GM19035 (cell line): Measurements from ENCODE around the gene CFAP20DC.
"Not testable (repeated sequence)": the region's sequence is repeated elsewhere in the genome, so short reads cannot be mapped to it uniquely, and the experiment has no call there.

Source experiments
- ATAC-seq: cut with Tn5 transposase; IDR thresholded peaks from one replicate; pipeline ENCODE4 v1.9.1; 2021; ENCODE audit not compliant: unreplicated experiment

Gene CFAP20DC

GRCh38 chr3:58751235-58751634, 298.6 kb downstream of the CFAP20DC start:
- ATAC-seq: no peak

GRCh38 chr3:58749948-58750347, 299.9 kb downstream of the CFAP20DC start:
- no peak for ATAC-seq

GRCh38 chr3:58748024-58748423, 301.8 kb downstream of the CFAP20DC start:
- ATAC-seq: no peak

GRCh38 chr3:58746758-58747157, 303.1 kb downstream of the CFAP20DC start:
- ATAC-seq: no peak

- no peak for ATAC-seq
Observed at GRCh38 chr3:58743296-58743695, 306.5 kb downstream of the CFAP20DC start.

- ATAC-seq: no peak
Observed at GRCh38 chr3:58742239-58742638, 307.6 kb downstream of the CFAP20DC start.

- ATAC-seq: no peak
Observed at GRCh38 chr3:58737644-58738043, 312.2 kb downstream of the CFAP20DC start.

- no peak for ATAC-seq
Observed at GRCh38 chr3:58731673-58732072, 318.2 kb downstream of the CFAP20DC start.

- ATAC-seq: no peak
Observed at GRCh38 chr3:58728723-58729122, 321.1 kb downstream of the CFAP20DC start.

GRCh38 chr3:58725326-58725853, 324.4 kb downstream of the CFAP20DC start:
- ATAC-seq: no peak

GRCh38 chr3:58724336-58724735, 325.5 kb downstream of the CFAP20DC start:
- no peak for ATAC-seq

- ATAC-seq: no peak
Observed at GRCh38 chr3:58723173-58723572, 326.7 kb downstream of the CFAP20DC start.

GRCh38 chr3:58722561-58722960, 327.3 kb downstream of the CFAP20DC start:
- ATAC-seq: no peak

- ATAC-seq: no peak
Observed at GRCh38 chr3:58720526-58720925, 329.3 kb downstream of the CFAP20DC start.

- ATAC-seq: no peak
Observed at GRCh38 chr3:58719684-58720083, 330.1 kb downstream of the CFAP20DC start.

GRCh38 chr3:58713715-58714401, 336.0 kb downstream of the CFAP20DC start:
- ATAC-seq: no peak

GRCh38 chr3:58711871-58712270, 338.0 kb downstream of the CFAP20DC start:
- ATAC-seq: no peak

GRCh38 chr3:58708983-58709382, 340.8 kb downstream of the CFAP20DC start:
- ATAC-seq: not testable (repeated sequence)

GRCh38 chr3:58708116-58708791, 341.6 kb downstream of the CFAP20DC start:
- no peak for ATAC-seq

GRCh38 chr3:58707390-58707930, 342.4 kb downstream of the CFAP20DC start:
- ATAC-seq: no peak

GRCh38 chr3:58706395-58707167, 343.2 kb downstream of the CFAP20DC start:
- no peak for ATAC-seq
